ENCODE data around the gene SERPINB1. TPM values are rescaled to one million over a fixed set of nuclear protein-coding genes. Genes with fewer than 3 reads are reported as not detected.

Gene SERPINB1
- total RNA-seq, 2 experiments from 2014 or later: 58.3 to 58.4 TPM

DNA sequence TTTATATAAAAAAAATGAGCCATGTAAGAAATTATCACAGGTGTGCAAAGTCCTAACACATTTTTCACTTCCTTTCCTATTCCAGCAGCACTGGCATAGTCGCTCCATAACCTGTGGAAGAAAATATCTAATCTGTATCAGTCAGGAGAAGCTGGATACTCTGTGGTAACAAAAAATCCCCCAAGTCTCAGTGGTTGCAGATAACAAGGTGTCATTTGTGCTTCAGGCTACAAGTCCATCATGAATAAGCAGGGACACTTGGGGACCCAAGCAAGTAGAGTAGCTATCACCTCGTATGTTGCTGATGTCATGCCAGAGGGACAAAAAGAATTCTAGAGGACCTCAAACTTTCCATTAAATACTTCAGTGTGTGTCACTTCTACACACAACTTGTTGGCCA lies 30.3 kb upstream of the SERPINB1 start:
- Mint-ChIP-seq H3K36me3 (ENCODE audit: low read depth) (peaks cover 3% of the 10 kb centered on the region), H3K4me1 (ENCODE audit: low read depth) (peaks cover 56% of the 10 kb centered on the region), H3K4me3 (no peak overlapping the region), H3K27me3 (no peaks in the 10 kb centered on the region), H3K9me3 (no peaks in the 10 kb centered on the region), H3K27ac (peak overlapping the region; percentile 87)
- Histone ChIP-seq H3K4me3 (ENCODE audit: low read length) (no peak overlapping the region), H3K4me1 (ENCODE audit: insufficient read depth, low read length) (peaks cover 48% of the 10 kb centered on the region), H3K36me3 (ENCODE audit: insufficient read depth, low read length) (no peaks in the 10 kb centered on the region), H3K27ac (ENCODE audit: low read depth in 1 of 2, low read length in 2 of 2) (no peak overlapping the region), H3K9me3 (ENCODE audit: control insufficient read depth in 1 of 2, insufficient read depth in 1 of 2, low read length in 2 of 2) (peaks cover 0 to 3% of the 10 kb centered on the region in 2 experiments), H3K27me3 (ENCODE audit: control insufficient read depth in 1 of 2, insufficient read depth in 2 of 2, low read length in 2 of 2) (no peaks in the 10 kb centered on the region)
- ChIA-PET POLR2A (interaction anchor here (0.7 to 1.6 kb wide), 3 partner anchors 8 to 20 kb away, joined by 3 to 5 read pairs (median 3); no protein-coding TSS in a partner anchor), CTCF (interaction anchor here (1.0 kb wide), 1 partner anchor 39 kb away, joined by 3 read pairs; no protein-coding TSS in a partner anchor)
- intact Hi-C loops (cut with DNase I, micrococcal nuclease): no loop called here
- TF ChIP-seq, protein P1, sequence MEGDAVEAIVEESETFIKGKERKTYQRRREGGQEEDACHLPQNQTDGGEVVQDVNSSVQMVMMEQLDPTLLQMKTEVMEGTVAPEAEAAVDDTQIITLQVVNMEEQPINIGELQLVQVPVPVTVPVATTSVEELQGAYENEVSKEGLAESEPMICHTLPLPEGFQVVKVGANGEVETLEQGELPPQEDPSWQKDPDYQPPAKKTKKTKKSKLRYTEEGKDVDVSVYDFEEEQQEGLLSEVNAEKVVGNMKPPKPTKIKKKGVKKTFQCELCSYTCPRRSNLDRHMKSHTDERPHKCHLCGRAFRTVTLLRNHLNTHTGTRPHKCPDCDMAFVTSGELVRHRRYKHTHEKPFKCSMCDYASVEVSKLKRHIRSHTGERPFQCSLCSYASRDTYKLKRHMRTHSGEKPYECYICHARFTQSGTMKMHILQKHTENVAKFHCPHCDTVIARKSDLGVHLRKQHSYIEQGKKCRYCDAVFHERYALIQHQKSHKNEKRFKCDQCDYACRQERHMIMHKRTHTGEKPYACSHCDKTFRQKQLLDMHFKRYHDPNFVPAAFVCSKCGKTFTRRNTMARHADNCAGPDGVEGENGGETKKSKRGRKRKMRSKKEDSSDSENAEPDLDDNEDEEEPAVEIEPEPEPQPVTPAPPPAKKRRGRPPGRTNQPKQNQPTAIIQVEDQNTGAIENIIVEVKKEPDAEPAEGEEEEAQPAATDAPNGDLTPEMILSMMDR (IDR thresholded peaks at IDR 0.05): no peak
- ATAC-seq (ENCODE audit: poor library complexity) (no peak), DNase-seq (no peak)

DNA sequence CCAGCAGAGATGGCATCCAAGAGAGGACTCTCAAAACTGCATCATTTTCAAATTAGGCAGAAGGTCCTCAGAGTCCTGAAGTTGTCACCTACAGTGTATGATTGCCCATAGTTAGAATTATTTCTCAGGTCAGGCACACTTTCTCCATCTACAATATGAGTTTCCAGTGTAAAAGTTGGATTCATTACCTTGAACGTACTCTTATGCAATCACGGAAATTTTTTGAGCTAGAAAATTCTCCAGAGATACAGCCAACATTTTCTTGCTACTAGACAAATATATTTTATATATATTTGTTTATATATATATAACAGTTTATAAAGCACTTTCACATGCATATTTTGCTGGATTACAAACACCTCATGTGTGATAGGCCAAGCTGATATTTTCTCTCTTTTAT lies 29.4 kb upstream of the SERPINB1 start:
- POLR2A ChIA-PET: interaction anchor here (1.1 to 1.6 kb wide), 2 partner anchors 12 to 21 kb away, joined by 3 to 5 read pairs; no protein-coding TSS in a partner anchor
- no peaks in the 10 kb centered on the region for H3K27me3 ChIP-seq (ENCODE audit: control insufficient read depth in 1 of 2, insufficient read depth in 2 of 2, low read length in 2 of 2)
- no peak for DNase-seq
- peaks cover 0 to 3% of the 10 kb centered on the region in 2 experiments for H3K9me3 ChIP-seq (ENCODE audit: control insufficient read depth in 1 of 2, insufficient read depth in 1 of 2, low read length in 2 of 2)
- TF ChIP-seq, protein P1 (IDR thresholded peaks at IDR 0.05): no peak
- H3K27me3 Mint-ChIP-seq: no peaks in the 10 kb centered on the region
- peaks cover 46% of the 10 kb centered on the region for H3K4me1 ChIP-seq (ENCODE audit: insufficient read depth, low read length)
- CTCF ChIA-PET: interaction anchor here (1.0 kb wide), 1 partner anchor 40 kb away, joined by 3 read pairs; no protein-coding TSS in a partner anchor
- H3K4me3 ChIP-seq (ENCODE audit: low read length): no peak overlapping the region
- peaks cover 54% of the 10 kb centered on the region for H3K4me1 Mint-ChIP-seq (ENCODE audit: low read depth)
- no peak overlapping the region for H3K27ac Mint-ChIP-seq
- H3K9me3 Mint-ChIP-seq: no peaks in the 10 kb centered on the region
- no peak for ATAC-seq (ENCODE audit: poor library complexity)
- no peaks in the 10 kb centered on the region for H3K36me3 Mint-ChIP-seq (ENCODE audit: low read depth)
- intact Hi-C loops (cut with DNase I, micrococcal nuclease): no loop called here
- no peak overlapping the region for H3K27ac ChIP-seq (ENCODE audit: low read depth in 1 of 2, low read length in 2 of 2)
- H3K36me3 ChIP-seq (ENCODE audit: insufficient read depth, low read length): no peaks in the 10 kb centered on the region
- H3K4me3 Mint-ChIP-seq: no peak overlapping the region

DNA sequence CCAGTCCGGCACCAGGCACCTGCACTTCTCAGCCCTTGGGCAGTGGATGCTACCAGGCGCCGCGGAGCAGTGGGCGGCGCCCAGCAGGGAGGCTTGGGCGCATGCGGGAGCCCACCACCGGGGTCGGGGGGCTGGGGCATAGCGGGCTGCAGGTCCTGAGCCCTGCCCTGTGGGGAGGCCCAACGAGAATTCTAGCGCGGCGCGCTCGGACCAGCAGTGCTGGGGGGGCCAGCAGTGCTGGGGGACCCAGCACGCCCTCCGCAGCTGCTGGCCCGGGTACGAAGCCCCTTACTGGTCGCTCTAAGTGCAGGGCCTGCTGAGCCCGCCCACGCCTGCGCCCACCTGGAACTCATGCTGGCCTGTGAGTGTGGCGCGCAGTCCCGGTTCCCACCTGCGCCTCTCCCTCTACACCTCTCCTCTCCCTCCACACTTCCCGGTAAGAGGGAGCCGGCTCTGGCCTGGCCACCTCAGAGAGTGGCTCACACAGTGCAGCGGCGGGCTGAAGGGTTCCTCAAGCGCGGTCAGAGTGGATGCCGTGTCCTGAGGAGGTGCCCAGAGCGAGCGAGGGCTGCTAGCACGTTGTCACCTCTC lies 28.5 kb upstream of the SERPINB1 start:
- Mint-ChIP-seq H3K9me3 (no peaks in the 10 kb centered on the region), H3K27me3 (no peaks in the 10 kb centered on the region), H3K4me1 (ENCODE audit: low read depth) (peaks cover 60% of the 10 kb centered on the region), H3K27ac (no peak overlapping the region), H3K4me3 (no peak overlapping the region), H3K36me3 (ENCODE audit: low read depth) (no peaks in the 10 kb centered on the region)
- ATAC-seq (ENCODE audit: poor library complexity) (no peak), DNase-seq (no peak)
- Histone ChIP-seq H3K9me3 (ENCODE audit: control insufficient read depth in 1 of 2, insufficient read depth in 1 of 2, low read length in 2 of 2) (peaks cover 0 to 3% of the 10 kb centered on the region in 2 experiments), H3K27me3 (ENCODE audit: control insufficient read depth in 1 of 2, insufficient read depth in 2 of 2, low read length in 2 of 2) (no peaks in the 10 kb centered on the region), H3K4me3 (ENCODE audit: low read length) (no peak overlapping the region), H3K27ac (ENCODE audit: low read depth in 1 of 2, low read length in 2 of 2) (no peak overlapping the region), H3K4me1 (ENCODE audit: insufficient read depth, low read length) (peaks cover 41% of the 10 kb centered on the region), H3K36me3 (ENCODE audit: insufficient read depth, low read length) (no peaks in the 10 kb centered on the region)
- TF ChIP-seq, protein P1 (IDR thresholded peaks at IDR 0.05): no peak
- ChIA-PET CTCF (interaction anchor here (1.5 to 1.7 kb wide), 2 partner anchors 22 to 41 kb away, joined by 4 to 5 read pairs; no protein-coding TSS in a partner anchor), POLR2A (interaction anchor here (0.6 to 3.3 kb wide), 6 partner anchors 9 to 120 kb away, joined by 3 to 35 read pairs (median 8); partner anchors contain the start of gene SERPINB1)
- intact Hi-C loops (cut with DNase I, micrococcal nuclease): no loop called here
